DND-41 (cell line): ENCODE data around the gene ATF6.

Source experiments
- ATAC-seq: fragments of 200-7000 bp; cut with Tn5 transposase; 3 replicates; pipeline ENCODE4 v1.9.1; 2021; ENCODE audit warnings: low read depth; ENCODE audit not compliant: insufficient read depth
- DNase-seq: peaks from one replicate; pipeline ENCODE4 v3.0.0-alpha.2; 2020
- H2AFZ ChIP-seq: 2 replicates; pipeline ENCODE4 v1.6.0; 2012; ENCODE audit warnings: low read depth, low read length
- H3K27ac ChIP-seq: 2 replicates; pipeline ENCODE4 v1.5.1; 2012; ENCODE audit warnings: low read length, inconsistent platforms
- H3K27me3 ChIP-seq: fragments of 200-600 bp; sonication (generic); 2 replicates; pipeline ENCODE4 v1.6.0; 2012; ENCODE audit warnings: low read length, mild to moderate bottlenecking, inconsistent platforms; ENCODE audit not compliant: insufficient read depth, poor library complexity
- H3K36me3 ChIP-seq: 2 replicates; pipeline ENCODE4 v1.5.1; 2012; ENCODE audit warnings: low read length, inconsistent platforms; ENCODE audit not compliant: insufficient read depth
- H3K4me1 ChIP-seq: 2 replicates; pipeline ENCODE4 v1.5.1; 2012; ENCODE audit warnings: mild to moderate bottlenecking, low read length; ENCODE audit not compliant: insufficient read depth
- H3K4me2 ChIP-seq: 2 replicates; pipeline ENCODE4 v1.6.0; 2012; ENCODE audit warnings: mild to moderate bottlenecking, moderate library complexity, low read length, inconsistent platforms; ENCODE audit not compliant: insufficient read depth
- H3K4me3 ChIP-seq, 2 experiments: fragments of 200-600 bp in 1 of 2; shearing (Covaris generic) in 1 of 2; 2 replicates each; pipeline ENCODE4 v1.5.1; 2012 to 2016; ENCODE audit warnings: inconsistent platforms in 2 of 2, low read length in 2 of 2, mild to moderate bottlenecking in 2 of 2, low read depth in 1 of 2, moderate library complexity in 1 of 2
- H3K79me2 ChIP-seq: 2 replicates; pipeline ENCODE4 v1.6.0; 2012; ENCODE audit warnings: low read length, inconsistent platforms; ENCODE audit not compliant: insufficient read depth
- H3K9ac ChIP-seq: 2 replicates; pipeline ENCODE4 v1.6.0; 2012; ENCODE audit warnings: low read depth, mild to moderate bottlenecking, inconsistent platforms, low read length, moderate library complexity
- H3K9me3 ChIP-seq: 2 replicates; pipeline ENCODE4 v1.5.1; 2012; ENCODE audit warnings: low read length, moderate library complexity, mild to moderate bottlenecking, inconsistent platforms; ENCODE audit not compliant: insufficient read depth, severe bottlenecking
- H4K20me1 ChIP-seq: 2 replicates; pipeline ENCODE4 v1.6.0; 2012; ENCODE audit warnings: low read length; ENCODE audit not compliant: insufficient read depth
- CTCF ChIP-seq: IDR thresholded peaks from 2 replicates; pipeline ENCODE4 v1.5.1; 2012; ENCODE audit warnings: borderline replicate concordance, low read length, moderate library complexity, mild to moderate bottlenecking; ENCODE audit not compliant: poor library complexity, severe bottlenecking; ENCODE audit errors: extremely low read depth
- EZH2 ChIP-seq: IDR thresholded peaks from 3 replicates; pipeline ENCODE4 v1.6.1; 2012; ENCODE audit warnings: borderline replicate concordance, low read depth, mild to moderate bottlenecking, moderate library complexity, low read length, inconsistent platforms; ENCODE audit not compliant: severe bottlenecking

ATF6 gene

GRCh38 chr1:161978011-161978790 is 212.1 kb downstream of the ATF6 start:
- H2AFZ ChIP-seq, result no peak overlapping the region
- no peak for TF ChIP-seq CTCF
- TF ChIP-seq EZH2, result no peak

GRCh38 chr1:161981126-161981525 is 215.0 kb downstream of the ATF6 start:
- Histone ChIP-seq H3K27me3 (no peaks in the 10 kb centered on the region), H3K4me2 (no peak overlapping the region), H3K9me3 (no peaks in the 10 kb centered on the region), H2AFZ (no peak overlapping the region), H3K9ac (no peak overlapping the region), H3K79me2 (no peaks in the 10 kb centered on the region), H3K27ac (no peak overlapping the region), H3K36me3 (no peaks in the 10 kb centered on the region), H3K4me1 (no peaks in the 10 kb centered on the region), H4K20me1 (no peaks in the 10 kb centered on the region), H3K4me3 (no peak overlapping the region)
- no peak for TF ChIP-seq EZH2
- TF ChIP-seq CTCF, result no peak
- DNase-seq, result no peak
- no peak for ATAC-seq

More at GRCh38 chr1:161978011-161978790, 212.1 kb downstream of the ATF6 start:
- Histone ChIP-seq H3K9me3 (no peaks in the 10 kb centered on the region), H3K36me3 (no peaks in the 10 kb centered on the region), H3K4me2 (no peak overlapping the region), H3K79me2 (no peaks in the 10 kb centered on the region), H3K4me1 (no peaks in the 10 kb centered on the region), H3K4me3 (no peak overlapping the region), H3K9ac (no peak overlapping the region), H3K27me3 (no peaks in the 10 kb centered on the region), H3K27ac (no peak overlapping the region), H4K20me1 (no peaks in the 10 kb centered on the region)
- ATAC-seq (no peak), DNase-seq (no peak)

GRCh38 chr1:161981735-161982506 is 215.8 kb downstream of the ATF6 start:
- DNase-seq (no peak), ATAC-seq (no peak)
- H3K4me2 ChIP-seq, result no peak overlapping the region

More at GRCh38 chr1:161981735-161982506, 215.8 kb downstream of the ATF6 start:
- H3K4me1 ChIP-seq, result no peaks in the 10 kb centered on the region
- no peaks in the 10 kb centered on the region for H4K20me1 ChIP-seq
- H3K9me3 ChIP-seq, result no peaks in the 10 kb centered on the region
- no peak overlapping the region for H3K9ac ChIP-seq
- no peak overlapping the region for H3K4me3 ChIP-seq
- no peaks in the 10 kb centered on the region for H3K79me2 ChIP-seq
- no peak overlapping the region for H2AFZ ChIP-seq
- no peak overlapping the region for H3K27ac ChIP-seq
- TF ChIP-seq EZH2 (no peak), CTCF (no peak)
- H3K27me3 ChIP-seq, result no peaks in the 10 kb centered on the region
- no peaks in the 10 kb centered on the region for H3K36me3 ChIP-seq
